ENCODE results near the gene PTOV1. TPM values are rescaled to one million over a fixed set of nuclear protein-coding genes. Genes with fewer than 3 reads are reported as not detected.

Gene PTOV1
- total RNA-seq, 1 experiment from 2014 or later = 296 TPM

DNA sequence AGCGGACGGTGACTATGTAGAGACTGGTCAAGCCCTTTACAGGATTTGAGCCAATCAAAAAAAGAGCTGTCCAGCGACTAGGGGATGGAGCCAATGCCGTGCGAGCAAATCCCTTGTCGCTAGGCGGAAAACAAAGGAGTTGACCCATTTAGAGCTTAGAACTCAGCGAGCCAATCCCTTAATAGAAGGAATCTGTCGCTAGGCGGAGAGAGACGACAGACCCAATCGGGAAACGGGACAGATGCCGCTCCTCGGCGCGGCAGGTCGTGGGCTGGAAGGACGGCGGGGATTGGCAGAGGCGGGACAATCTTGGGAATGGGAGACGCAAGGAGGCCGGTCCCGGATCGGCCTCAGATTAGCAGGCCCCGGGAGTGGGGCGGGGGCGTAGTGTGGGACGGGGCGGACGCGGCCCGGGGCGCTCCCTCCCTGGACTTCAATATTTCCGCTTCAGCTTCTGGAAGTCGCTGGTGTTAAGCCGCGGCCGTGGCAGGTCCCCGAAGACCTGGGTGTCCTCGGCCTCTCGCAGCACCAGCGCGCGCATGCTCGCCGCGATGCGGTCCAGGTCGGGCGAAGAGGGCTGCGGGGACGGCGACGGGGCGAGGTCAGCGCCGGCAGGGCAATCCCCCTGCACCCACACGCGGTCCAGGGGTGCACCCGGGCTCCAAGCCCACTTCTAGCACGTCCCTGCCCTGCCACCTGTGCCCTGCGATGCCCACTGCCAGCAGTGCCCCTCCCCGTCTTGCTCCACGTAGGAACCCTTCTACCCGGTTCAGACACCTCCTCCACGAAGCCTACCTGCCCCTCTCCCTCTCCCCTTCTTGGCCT lies 18.7 kb downstream of the PTOV1 start (continued):
- TF ChIP-seq, protein P1, sequence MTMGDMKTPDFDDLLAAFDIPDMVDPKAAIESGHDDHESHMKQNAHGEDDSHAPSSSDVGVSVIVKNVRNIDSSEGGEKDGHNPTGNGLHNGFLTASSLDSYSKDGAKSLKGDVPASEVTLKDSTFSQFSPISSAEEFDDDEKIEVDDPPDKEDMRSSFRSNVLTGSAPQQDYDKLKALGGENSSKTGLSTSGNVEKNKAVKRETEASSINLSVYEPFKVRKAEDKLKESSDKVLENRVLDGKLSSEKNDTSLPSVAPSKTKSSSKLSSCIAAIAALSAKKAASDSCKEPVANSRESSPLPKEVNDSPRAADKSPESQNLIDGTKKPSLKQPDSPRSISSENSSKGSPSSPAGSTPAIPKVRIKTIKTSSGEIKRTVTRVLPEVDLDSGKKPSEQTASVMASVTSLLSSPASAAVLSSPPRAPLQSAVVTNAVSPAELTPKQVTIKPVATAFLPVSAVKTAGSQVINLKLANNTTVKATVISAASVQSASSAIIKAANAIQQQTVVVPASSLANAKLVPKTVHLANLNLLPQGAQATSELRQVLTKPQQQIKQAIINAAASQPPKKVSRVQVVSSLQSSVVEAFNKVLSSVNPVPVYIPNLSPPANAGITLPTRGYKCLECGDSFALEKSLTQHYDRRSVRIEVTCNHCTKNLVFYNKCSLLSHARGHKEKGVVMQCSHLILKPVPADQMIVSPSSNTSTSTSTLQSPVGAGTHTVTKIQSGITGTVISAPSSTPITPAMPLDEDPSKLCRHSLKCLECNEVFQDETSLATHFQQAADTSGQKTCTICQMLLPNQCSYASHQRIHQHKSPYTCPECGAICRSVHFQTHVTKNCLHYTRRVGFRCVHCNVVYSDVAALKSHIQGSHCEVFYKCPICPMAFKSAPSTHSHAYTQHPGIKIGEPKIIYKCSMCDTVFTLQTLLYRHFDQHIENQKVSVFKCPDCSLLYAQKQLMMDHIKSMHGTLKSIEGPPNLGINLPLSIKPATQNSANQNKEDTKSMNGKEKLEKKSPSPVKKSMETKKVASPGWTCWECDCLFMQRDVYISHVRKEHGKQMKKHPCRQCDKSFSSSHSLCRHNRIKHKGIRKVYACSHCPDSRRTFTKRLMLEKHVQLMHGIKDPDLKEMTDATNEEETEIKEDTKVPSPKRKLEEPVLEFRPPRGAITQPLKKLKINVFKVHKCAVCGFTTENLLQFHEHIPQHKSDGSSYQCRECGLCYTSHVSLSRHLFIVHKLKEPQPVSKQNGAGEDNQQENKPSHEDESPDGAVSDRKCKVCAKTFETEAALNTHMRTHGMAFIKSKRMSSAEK (CRISPR knock-in tag; IDR thresholded peaks at IDR 0.05; ENCODE audit: borderline replicate concordance) = no peak
- TF ChIP-seq SMAD3 (CRISPR knock-in tag; IDR thresholded peaks at IDR 0.05; ENCODE audit: borderline replicate concordance) (peak; percentile 86; the same call in 1 of the 2 replicates), ETV6 (CRISPR knock-in tag; IDR thresholded peaks at IDR 0.05) (peak; percentile 79), FOXK1 (CRISPR knock-in tag; IDR thresholded peaks at IDR 0.05) (peak; percentile 46; the same call in 1 of the 2 replicates), ARID4B (CRISPR knock-in tag; IDR thresholded peaks at IDR 0.05; ENCODE audit: borderline replicate concordance) (no peak), ATF2 (CRISPR knock-in tag; IDR thresholded peaks at IDR 0.05; ENCODE audit: borderline replicate concordance, low read depth) (no peak), FOXP4 (CRISPR knock-in tag; IDR thresholded peaks at IDR 0.05) (peak; percentile 57; the same call in 1 of the 2 replicates)
- TF ChIP-seq, protein P2, sequence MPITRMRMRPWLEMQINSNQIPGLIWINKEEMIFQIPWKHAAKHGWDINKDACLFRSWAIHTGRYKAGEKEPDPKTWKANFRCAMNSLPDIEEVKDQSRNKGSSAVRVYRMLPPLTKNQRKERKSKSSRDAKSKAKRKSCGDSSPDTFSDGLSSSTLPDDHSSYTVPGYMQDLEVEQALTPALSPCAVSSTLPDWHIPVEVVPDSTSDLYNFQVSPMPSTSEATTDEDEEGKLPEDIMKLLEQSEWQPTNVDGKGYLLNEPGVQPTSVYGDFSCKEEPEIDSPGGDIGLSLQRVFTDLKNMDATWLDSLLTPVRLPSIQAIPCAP (CRISPR knock-in tag; IDR thresholded peaks at IDR 0.05) = 0 out of 2 replicates have a peak, but pooled peaks have one; percentile 22
- TF ChIP-seq, protein P3, sequence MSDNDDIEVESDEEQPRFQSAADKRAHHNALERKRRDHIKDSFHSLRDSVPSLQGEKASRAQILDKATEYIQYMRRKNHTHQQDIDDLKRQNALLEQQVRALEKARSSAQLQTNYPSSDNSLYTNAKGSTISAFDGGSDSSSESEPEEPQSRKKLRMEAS (CRISPR knock-in tag; IDR thresholded peaks at IDR 0.05) = peak; percentile 37; the same call in 1 of the 2 replicates

Data from WTC11 (cell line).